Mesendoderm (in vitro differentiated cells): Measurements from ENCODE around the gene QSOX1.

Experiments
- DNase-seq: peaks from one replicate; pipeline ENCODE4 v3.0.0; 2013
- H2AK5ac ChIP-seq: 2 replicates; pipeline ENCODE4 v1.6.1; 2013; ENCODE audit warnings: low read length, inconsistent platforms
- H2BK120ac ChIP-seq: 2 replicates; pipeline ENCODE4 v1.6.1; 2013; ENCODE audit warnings: low read depth, mild to moderate bottlenecking, low read length, moderate library complexity, mixed read lengths
- H2BK15ac ChIP-seq: replicated peaks from 2 replicates; pipeline ENCODE4 v1.6.1; 2013; ENCODE audit warnings: low read depth, mild to moderate bottlenecking, moderate library complexity
- H2BK5ac ChIP-seq: 2 replicates; pipeline ENCODE4 v1.6.1; 2013; ENCODE audit warnings: low read length, inconsistent platforms
- H3K18ac ChIP-seq: 2 replicates; pipeline ENCODE4 v1.6.1; 2013; ENCODE audit warnings: mild to moderate bottlenecking, low read length, mixed read lengths
- H3K23ac ChIP-seq: one replicate; pipeline ENCODE4 v1.6.1; 2013; ENCODE audit warnings: low read length
- H3K27ac ChIP-seq: 2 replicates; pipeline ENCODE4 v1.5.1; 2013; ENCODE audit warnings: low read depth, mild to moderate bottlenecking, inconsistent platforms, low read length, moderate library complexity
- H3K27me3 ChIP-seq: 2 replicates; pipeline ENCODE4 v1.6.1; 2013; ENCODE audit warnings: low read length, control low read depth, mild to moderate bottlenecking, inconsistent platforms; ENCODE audit not compliant: insufficient read depth, poor library complexity
- H3K36me3 ChIP-seq: 2 replicates; pipeline ENCODE4 v1.6.1; 2013; ENCODE audit warnings: low read length, inconsistent platforms; ENCODE audit not compliant: control insufficient read depth, insufficient read depth
- H3K4ac ChIP-seq: one replicate; pipeline ENCODE4 v1.6.1; 2013; ENCODE audit warnings: low read depth, mild to moderate bottlenecking, low read length, moderate library complexity
- H3K4me1 ChIP-seq: 2 replicates; pipeline ENCODE4 v1.6.1; 2013; ENCODE audit warnings: low read depth, low read length, inconsistent platforms; ENCODE audit not compliant: control insufficient read depth
- H3K4me2 ChIP-seq: 2 replicates; pipeline ENCODE4 v1.6.1; 2013; ENCODE audit warnings: low read length
- H3K4me3 ChIP-seq: 2 replicates; pipeline ENCODE4 v1.5.1; 2013; ENCODE audit warnings: mild to moderate bottlenecking, low read length
- H3K56ac ChIP-seq: one replicate; pipeline ENCODE4 v1.6.1; 2013; ENCODE audit warnings: low read length
- H3K79me1 ChIP-seq: 2 replicates; pipeline ENCODE4 v1.6.1; 2013; ENCODE audit warnings: low read length, inconsistent platforms
- H3K79me2 ChIP-seq: 2 replicates; pipeline ENCODE4 v1.6.1; 2013; ENCODE audit warnings: mild to moderate bottlenecking, low read length; ENCODE audit not compliant: control insufficient read depth, insufficient read depth
- H3K9ac ChIP-seq: 2 replicates; pipeline ENCODE4 v1.6.1; 2013; ENCODE audit warnings: low read length, inconsistent platforms
- H4K5ac ChIP-seq: one replicate; pipeline ENCODE4 v1.6.1; 2013; ENCODE audit warnings: low read length
- H4K8ac ChIP-seq: one replicate; pipeline ENCODE4 v1.6.1; 2013; ENCODE audit warnings: low read depth, mild to moderate bottlenecking, control low read depth, low read length, moderate library complexity
- WGBS: extraction: QIAGEN DNeasy Blood & Tissue Kit; methylation state at CpG from one replicate; pipeline ENCODE4 v1.1.7; 2013; ENCODE audit warnings: low lambda C conversion rate, missing lambda C conversion rate; ENCODE audit not compliant: insufficient coverage; ENCODE audit errors: extremely low coverage; 5-methylcytosine and 5-hydroxymethylcytosine counted together

QSOX1 gene

GRCh38 chr1:180116964-180117763, 37.5 kb upstream of the QSOX1 start:
- H2AK5ac ChIP-seq, result no peak overlapping the region
- no peaks in the 10 kb centered on the region for H3K79me2 ChIP-seq
- H3K4me1 ChIP-seq, result no peaks in the 10 kb centered on the region
- no peak overlapping the region for H3K23ac ChIP-seq
- peaks cover 1% of the 10 kb centered on the region for H3K36me3 ChIP-seq
- H2BK5ac ChIP-seq, result no peak overlapping the region
- no peak for DNase-seq
- H4K5ac ChIP-seq, result no peak overlapping the region
- no peak overlapping the region for H3K4me3 ChIP-seq
- no peak overlapping the region for H3K56ac ChIP-seq
- H3K4ac ChIP-seq, result no peak overlapping the region
- no peak overlapping the region for H2BK15ac ChIP-seq
- no peak overlapping the region for H4K8ac ChIP-seq
- H3K18ac ChIP-seq, result no peak overlapping the region
- no peaks in the 10 kb centered on the region for H3K79me1 ChIP-seq
- H3K4me2 ChIP-seq, result no peak overlapping the region
- no peak overlapping the region for H3K9ac ChIP-seq
- WGBS, result no CpG with 5 or more reads among the region's 14 CpGs
- no peaks in the 10 kb centered on the region for H3K27me3 ChIP-seq
- H3K27ac ChIP-seq, result no peak overlapping the region
- H2BK120ac ChIP-seq, result no peak overlapping the region

- Histone ChIP-seq H3K4me2 (no peak overlapping the region), H3K4ac (no peak overlapping the region), H3K27ac (no peak overlapping the region), H2BK120ac (no peak overlapping the region), H3K18ac (no peak overlapping the region), H3K79me2 (no peaks in the 10 kb centered on the region), H2BK15ac (no peak overlapping the region), H4K5ac (no peak overlapping the region), H3K27me3 (no peaks in the 10 kb centered on the region), H2BK5ac (no peak overlapping the region), H3K36me3 (peaks cover 1% of the 10 kb centered on the region), H3K79me1 (no peaks in the 10 kb centered on the region), H3K4me3 (no peak overlapping the region), H4K8ac (no peak overlapping the region), H2AK5ac (no peak overlapping the region), H3K4me1 (no peaks in the 10 kb centered on the region), H3K56ac (no peak overlapping the region), H3K9ac (no peak overlapping the region), H3K23ac (no peak overlapping the region)
- no peak for DNase-seq
- WGBS, result no CpG with 5 or more reads among the region's 2 CpGs
Observed at GRCh38 chr1:180117764-180118116, 36.9 kb upstream of the QSOX1 start.

GRCh38 chr1:180119837-180120236, 34.8 kb upstream of the QSOX1 start:
- DNase-seq, result no peak
- Histone ChIP-seq H3K4me2 (no peak overlapping the region), H3K27me3 (no peaks in the 10 kb centered on the region), H2BK5ac (no peak overlapping the region), H3K56ac (no peak overlapping the region), H4K5ac (no peak overlapping the region), H3K4me3 (no peak overlapping the region), H3K79me1 (no peaks in the 10 kb centered on the region), H3K4me1 (no peaks in the 10 kb centered on the region), H3K18ac (no peak overlapping the region), H4K8ac (no peak overlapping the region), H3K79me2 (no peaks in the 10 kb centered on the region), H2BK15ac (no peak overlapping the region), H3K4ac (no peak overlapping the region), H3K9ac (no peak overlapping the region), H3K36me3 (no peaks in the 10 kb centered on the region), H2BK120ac (no peak overlapping the region), H3K27ac (no peak overlapping the region), H2AK5ac (no peak overlapping the region), H3K23ac (no peak overlapping the region)
- WGBS, result no CpG with 5 or more reads among the region's 2 CpGs

GRCh38 chr1:180123463-180123936, 31.2 kb upstream of the QSOX1 start:
- no peak for DNase-seq
- Histone ChIP-seq H4K5ac (no peak overlapping the region), H3K9ac (no peak overlapping the region), H2BK120ac (no peak overlapping the region), H3K23ac (no peak overlapping the region), H3K4me2 (no peak overlapping the region), H3K79me2 (no peaks in the 10 kb centered on the region), H4K8ac (no peak overlapping the region), H3K27me3 (no peaks in the 10 kb centered on the region), H3K4ac (no peak overlapping the region), H3K4me3 (no peak overlapping the region), H3K18ac (no peak overlapping the region), H2BK5ac (no peak overlapping the region), H3K36me3 (no peaks in the 10 kb centered on the region), H3K4me1 (no peaks in the 10 kb centered on the region), H2AK5ac (no peak overlapping the region), H2BK15ac (no peak overlapping the region), H3K27ac (no peak overlapping the region), H3K56ac (no peak overlapping the region), H3K79me1 (no peaks in the 10 kb centered on the region)
- no CpG with 5 or more reads among the region's 4 CpGs for WGBS

GRCh38 chr1:180130651-180131050, 24.0 kb upstream of the QSOX1 start:
- H2AK5ac ChIP-seq, result no peak overlapping the region
- H2BK120ac ChIP-seq, result no peak overlapping the region
- H3K9ac ChIP-seq, result no peak overlapping the region
- H2BK5ac ChIP-seq, result no peak overlapping the region
- no peak overlapping the region for H4K5ac ChIP-seq
- no peak overlapping the region for H3K27ac ChIP-seq
- no peaks in the 10 kb centered on the region for H3K27me3 ChIP-seq
- H3K4me2 ChIP-seq, result no peak overlapping the region
- no peak overlapping the region for H2BK15ac ChIP-seq
- H3K4ac ChIP-seq, result no peak overlapping the region
- H3K23ac ChIP-seq, result no peak overlapping the region
- H3K36me3 ChIP-seq, result no peaks in the 10 kb centered on the region
- H4K8ac ChIP-seq, result no peak overlapping the region
- H3K4me1 ChIP-seq, result no peaks in the 10 kb centered on the region
- H3K18ac ChIP-seq, result no peak overlapping the region
- no peaks in the 10 kb centered on the region for H3K79me2 ChIP-seq
- H3K56ac ChIP-seq, result no peak overlapping the region
- DNase-seq, result no peak
- H3K79me1 ChIP-seq, result no peaks in the 10 kb centered on the region
- WGBS, result no CpG with 5 or more reads among the region's 2 CpGs
- no peak overlapping the region for H3K4me3 ChIP-seq

- Histone ChIP-seq H3K4ac (no peak overlapping the region), H2BK5ac (no peak overlapping the region), H3K56ac (no peak overlapping the region), H3K4me1 (no peaks in the 10 kb centered on the region), H3K27me3 (no peaks in the 10 kb centered on the region), H2BK15ac (no peak overlapping the region), H3K79me1 (no peaks in the 10 kb centered on the region), H3K4me2 (no peak overlapping the region), H3K27ac (no peak overlapping the region), H3K4me3 (no peak overlapping the region), H2AK5ac (no peak overlapping the region), H3K79me2 (no peaks in the 10 kb centered on the region), H4K5ac (no peak overlapping the region), H3K9ac (no peak overlapping the region), H4K8ac (no peak overlapping the region), H3K36me3 (no peaks in the 10 kb centered on the region), H3K18ac (no peak overlapping the region), H3K23ac (no peak overlapping the region), H2BK120ac (no peak overlapping the region)
- no peak for DNase-seq
- WGBS, result no CpG with 5 or more reads among the region's 5 CpGs
Observed at GRCh38 chr1:180131510-180131909, 23.2 kb upstream of the QSOX1 start.
